ENCODE results near the gene ADAMTSL1.

ADAMTSL1 gene

GRCh38 chr9:18550286-18550685 is 76.3 kb downstream of the ADAMTSL1 start:
- DNase-seq (ENCODE audit: low read depth in 1 of 2, low spot score in 1 of 2): no peak

GRCh38 chr9:18554244-18554643 is 80.3 kb downstream of the ADAMTSL1 start:
- DNase-seq (ENCODE audit: low read depth in 1 of 2, low spot score in 1 of 2): no peak

- no peak for DNase-seq (ENCODE audit: low read depth in 1 of 2, low spot score in 1 of 2)
Measured at GRCh38 chr9:18555105-18555883, 81.3 kb downstream of the ADAMTSL1 start.

- DNase-seq (ENCODE audit: low read depth in 1 of 2, low spot score in 1 of 2): no peak
Measured at GRCh38 chr9:18564018-18564880, 90.3 kb downstream of the ADAMTSL1 start.

GRCh38 chr9:18566121-18566520 is 92.2 kb downstream of the ADAMTSL1 start:
- DNase-seq (ENCODE audit: low read depth in 1 of 2, low spot score in 1 of 2): no peak

- DNase-seq (ENCODE audit: low read depth in 1 of 2, low spot score in 1 of 2): no peak
Measured at GRCh38 chr9:18568973-18569372, 95.0 kb downstream of the ADAMTSL1 start.

GRCh38 chr9:18569941-18570630 is 96.1 kb downstream of the ADAMTSL1 start:
- no peak for DNase-seq (ENCODE audit: low read depth in 1 of 2, low spot score in 1 of 2)

GRCh38 chr9:18573021-18573556 is 99.1 kb downstream of the ADAMTSL1 start:
- no peak for DNase-seq (ENCODE audit: low read depth in 1 of 2, low spot score in 1 of 2)

GRCh38 chr9:18575686-18576085 is 101.7 kb downstream of the ADAMTSL1 start:
- DNase-seq (ENCODE audit: low read depth in 1 of 2, low spot score in 1 of 2): no peak

- DNase-seq (ENCODE audit: low read depth in 1 of 2, low spot score in 1 of 2): no peak
Measured at GRCh38 chr9:18579536-18579935, 105.6 kb downstream of the ADAMTSL1 start.

- no peak for DNase-seq (ENCODE audit: low read depth in 1 of 2, low spot score in 1 of 2)
Measured at GRCh38 chr9:18580151-18580550, 106.2 kb downstream of the ADAMTSL1 start.

GRCh38 chr9:18585996-18586395 is 112.0 kb downstream of the ADAMTSL1 start:
- DNase-seq (ENCODE audit: low read depth in 1 of 2, low spot score in 1 of 2): no peak

- DNase-seq (ENCODE audit: low read depth in 1 of 2, low spot score in 1 of 2): no peak
Measured at GRCh38 chr9:18588002-18588401, 114.0 kb downstream of the ADAMTSL1 start.

GRCh38 chr9:18591261-18591660 is 117.3 kb downstream of the ADAMTSL1 start:
- no peak for DNase-seq (ENCODE audit: low read depth in 1 of 2, low spot score in 1 of 2)

GRCh38 chr9:18594837-18595236 is 120.9 kb downstream of the ADAMTSL1 start:
- DNase-seq (ENCODE audit: low read depth in 1 of 2, low spot score in 1 of 2): no peak

GRCh38 chr9:18595597-18595996 is 121.6 kb downstream of the ADAMTSL1 start:
- no peak for DNase-seq (ENCODE audit: low read depth in 1 of 2, low spot score in 1 of 2)

- no peak for DNase-seq (ENCODE audit: low read depth in 1 of 2, low spot score in 1 of 2)
Measured at GRCh38 chr9:18596920-18597319, 123.0 kb downstream of the ADAMTSL1 start.

- no peak for DNase-seq (ENCODE audit: low read depth in 1 of 2, low spot score in 1 of 2)
Measured at GRCh38 chr9:18598969-18599368, 125.0 kb downstream of the ADAMTSL1 start.

GRCh38 chr9:18601026-18601425 is 127.1 kb downstream of the ADAMTSL1 start:
- no peak for DNase-seq (ENCODE audit: low read depth in 1 of 2, low spot score in 1 of 2)

GRCh38 chr9:18601956-18602355 is 128.0 kb downstream of the ADAMTSL1 start:
- DNase-seq (ENCODE audit: low read depth in 1 of 2, low spot score in 1 of 2): no peak
